VCaP (cell line): ENCODE data around the gene RBM34.
"Not testable (repeated sequence)": the region's sequence is repeated elsewhere in the genome, so short reads cannot be mapped to it uniquely, and the experiment has no call there.

Experiments used
- H3K27ac ChIP-seq: fragments of 450-650 bp; 2 replicates; pipeline ENCODE4 v1.5.1; 2017
- CTCF ChIP-seq: fragments of 450-650 bp; conservative IDR thresholded peaks from 2 replicates; pipeline ENCODE4 v1.5.1; 2017; ENCODE audit warnings: mild to moderate bottlenecking, moderate library complexity

Gene RBM34

GRCh38 chr1:235161685-235162327 lies 756 bp upstream of the RBM34 start:
- TF ChIP-seq CTCF: no peak
- H3K27ac ChIP-seq: peak overlapping the region; percentile 83

GRCh38 chr1:235160383-235160956 lies 580 bp downstream of the RBM34 start:
- H3K27ac ChIP-seq: peak overlapping the region; percentile 83
- TF ChIP-seq CTCF: no peak

GRCh38 chr1:235159930-235160329 lies 1.1 kb downstream of the RBM34 start:
- peak overlapping the region; percentile 83; the same call in 1 of the 2 replicates for H3K27ac ChIP-seq

GRCh38 chr1:235159284-235159683 lies 1.8 kb downstream of the RBM34 start:
- H3K27ac ChIP-seq: not testable (repeated sequence)

- no peak for TF ChIP-seq CTCF
Observed at GRCh38 chr1:235158680-235159079, 2.4 kb downstream of the RBM34 start.

GRCh38 chr1:235157150-235157549 lies 3.9 kb downstream of the RBM34 start:
- H3K27ac ChIP-seq: peak overlapping the region; percentile 32
- TF ChIP-seq CTCF: no peak

More at GRCh38 chr1:235158680-235159079, 2.4 kb downstream of the RBM34 start:
- H3K27ac ChIP-seq: no peak overlapping the region

GRCh38 chr1:235156740-235157139 lies 4.3 kb downstream of the RBM34 start:
- TF ChIP-seq CTCF: no peak

GRCh38 chr1:235156265-235156664 lies 4.8 kb downstream of the RBM34 start:
- TF ChIP-seq CTCF: peak; percentile 23; the same call in 1 of the 2 replicates
- peak overlapping the region; percentile 32 for H3K27ac ChIP-seq

More at GRCh38 chr1:235156740-235157139, 4.3 kb downstream of the RBM34 start:
- peak overlapping the region; percentile 32 for H3K27ac ChIP-seq
